ENCODE data around the gene MPP1.

The MPP1 gene

DNA sequence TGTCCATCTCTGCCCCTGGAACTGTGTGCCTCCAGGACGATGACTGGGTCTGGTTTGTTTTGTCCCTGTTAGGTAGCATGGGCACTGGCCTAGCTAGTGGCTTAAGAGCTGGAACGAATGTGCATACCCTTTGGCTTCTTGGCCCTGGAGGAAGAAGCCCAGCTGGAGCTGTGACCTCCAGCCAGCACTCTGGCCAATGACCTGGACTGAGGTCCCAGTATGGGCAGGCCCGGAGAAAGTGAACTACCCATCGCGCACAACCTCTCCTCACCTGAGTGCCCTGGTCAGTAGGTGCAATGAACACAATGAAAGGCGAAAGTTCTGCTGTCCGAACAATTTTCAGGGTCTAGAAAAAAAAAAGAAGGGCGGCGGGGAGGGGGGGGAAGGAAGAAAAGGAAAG, 24.3 kb downstream of the MPP1 start:
- DNase-seq (ENCODE audit: low spot score in 2 of 2) (no peak), ATAC-seq (replicated peaks; ENCODE audit: extremely low read depth, poor library complexity, severe bottlenecking) (no peak)
- Mint-ChIP-seq H3K27me3 (no peaks in the 10 kb centered on the region), H3K4me3 (no peak overlapping the region), H3K9me3 (no peaks in the 10 kb centered on the region), H3K27ac (ENCODE audit: low read depth) (no peak overlapping the region), H3K36me3 (ENCODE audit: insufficient read depth) (peaks cover 14% of the 10 kb centered on the region), H3K4me1 (peaks cover 6% of the 10 kb centered on the region)

DNA sequence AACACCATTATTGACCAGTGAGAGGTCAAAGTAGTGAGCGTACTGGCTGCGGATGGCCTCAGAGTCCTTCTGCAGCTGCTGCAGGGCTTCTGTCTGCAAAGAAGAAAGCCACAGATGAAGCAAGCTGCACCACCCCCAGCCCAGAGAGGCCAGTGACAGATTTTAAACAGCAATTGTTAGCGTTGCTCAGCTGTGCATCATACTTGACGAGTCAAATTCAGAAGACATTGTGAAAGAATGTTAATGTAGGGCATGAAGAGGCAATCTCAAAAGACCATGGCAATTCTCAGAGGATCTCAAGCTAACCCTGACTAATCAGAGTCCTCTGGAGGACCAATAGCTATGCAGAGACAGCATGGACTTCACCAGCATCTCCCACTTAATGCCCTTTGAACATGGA, 26.0 kb downstream of the MPP1 start:
- DNase-seq (ENCODE audit: low spot score in 2 of 2) (no peak), ATAC-seq (replicated peaks; ENCODE audit: extremely low read depth, poor library complexity, severe bottlenecking) (no peak)
- Mint-ChIP-seq H3K27ac (ENCODE audit: low read depth) (no peak overlapping the region), H3K9me3 (no peaks in the 10 kb centered on the region), H3K36me3 (ENCODE audit: insufficient read depth) (peaks cover 23% of the 10 kb centered on the region), H3K4me3 (no peak overlapping the region), H3K4me1 (peaks cover 6% of the 10 kb centered on the region), H3K27me3 (no peaks in the 10 kb centered on the region)

DNA sequence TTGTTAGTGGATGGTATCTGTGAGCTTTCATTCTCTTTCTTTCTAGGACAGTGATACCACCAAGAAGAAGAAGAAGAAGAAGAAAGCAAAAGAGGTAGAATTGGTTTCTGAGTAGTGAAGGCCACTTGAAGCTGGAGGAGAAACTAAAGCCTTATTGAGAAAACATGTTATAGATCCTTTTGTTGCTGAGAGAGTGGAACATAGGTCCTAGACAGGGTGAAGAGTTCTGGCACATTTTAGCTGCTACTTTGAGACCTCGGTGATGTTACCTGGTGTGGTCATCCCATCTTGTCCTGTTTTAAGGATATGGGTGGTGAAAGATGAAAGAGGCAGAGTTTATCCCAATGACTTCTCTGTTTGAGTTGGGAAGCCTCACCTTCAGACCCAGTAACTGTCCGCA, 28.5 kb downstream of the MPP1 start:
- peaks cover 4% of the 10 kb centered on the region for H3K4me1 Mint-ChIP-seq
- DNase-seq (ENCODE audit: low spot score in 2 of 2) (no peak), ATAC-seq (replicated peaks; ENCODE audit: extremely low read depth, poor library complexity, severe bottlenecking) (no peak)
- no peaks in the 10 kb centered on the region for H3K27me3 Mint-ChIP-seq
- H3K4me3 Mint-ChIP-seq = no peak overlapping the region
- H3K27ac Mint-ChIP-seq (ENCODE audit: low read depth) = no peak overlapping the region
- no peaks in the 10 kb centered on the region for H3K9me3 Mint-ChIP-seq
- peaks cover 39% of the 10 kb centered on the region for H3K36me3 Mint-ChIP-seq (ENCODE audit: insufficient read depth)

DNA sequence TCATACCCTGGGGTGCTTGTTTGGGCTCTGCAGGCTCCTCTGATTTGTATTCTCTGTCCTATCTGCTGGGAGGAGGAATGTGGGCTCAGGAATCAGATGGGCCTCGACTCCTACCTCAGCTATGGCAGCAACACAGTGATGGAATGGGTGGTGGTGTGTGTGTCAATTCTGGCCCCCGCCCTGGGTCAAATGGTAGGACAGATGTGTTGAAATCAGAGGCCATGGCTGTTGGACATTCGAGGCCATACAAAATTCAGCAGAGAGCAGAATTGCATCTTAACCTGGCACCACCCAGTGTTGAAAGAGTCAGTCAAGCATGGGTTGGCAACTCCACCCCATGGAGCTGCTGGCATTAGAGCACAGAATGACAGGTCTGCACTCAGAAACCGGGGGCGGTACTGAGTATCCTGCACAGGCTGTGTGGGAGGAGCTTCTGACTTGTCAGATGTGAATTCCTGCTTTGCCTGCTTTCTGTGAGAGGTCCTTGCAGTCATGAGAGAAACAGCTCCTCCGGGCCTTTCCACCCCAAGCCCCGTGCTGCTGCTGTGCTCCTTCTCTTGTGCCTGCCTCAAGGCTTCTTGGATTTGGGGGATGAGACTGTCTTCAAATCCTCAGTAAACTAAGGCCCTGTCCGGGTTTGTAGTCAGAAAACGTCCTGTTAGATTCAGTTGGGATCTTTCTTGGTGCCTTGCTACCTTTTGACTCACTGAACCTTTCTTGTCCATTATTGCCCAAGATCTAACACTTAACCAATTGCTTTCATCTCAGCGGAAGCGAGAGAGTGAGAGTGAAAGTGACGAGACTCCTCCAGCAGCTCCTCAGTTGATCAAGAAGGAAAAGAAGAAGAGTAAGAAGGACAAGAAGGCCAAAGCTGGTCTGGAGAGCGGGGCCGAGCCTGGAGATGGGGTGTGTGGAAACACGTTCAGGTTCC, 29.6 kb downstream of the MPP1 start:
- Mint-ChIP-seq H3K27ac (ENCODE audit: low read depth) (no peak overlapping the region), H3K36me3 (ENCODE audit: insufficient read depth) (peaks cover 44% of the 10 kb centered on the region)

DNA sequence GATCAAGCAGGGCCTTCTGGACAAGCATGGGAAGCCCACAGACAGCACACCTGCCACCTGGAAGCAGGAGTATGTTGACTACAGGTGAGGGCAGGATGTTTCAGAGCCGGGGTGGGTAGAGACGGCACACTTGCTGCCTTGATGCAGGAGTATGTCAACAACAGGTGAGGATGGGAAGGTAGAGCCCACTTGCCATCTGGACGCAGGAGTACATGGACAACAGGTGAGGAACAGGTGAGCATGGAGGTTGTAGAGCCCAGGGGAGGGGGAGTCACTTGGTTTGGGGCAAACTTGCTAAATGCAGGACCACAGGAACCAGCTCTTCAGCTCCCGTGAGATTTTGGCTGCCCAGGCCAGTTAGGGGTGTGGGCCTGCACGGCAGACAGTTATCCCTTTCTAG, 30.7 kb downstream of the MPP1 start:
- no peak for ATAC-seq (replicated peaks; ENCODE audit: extremely low read depth, poor library complexity, severe bottlenecking)
- H3K27me3 Mint-ChIP-seq = no peaks in the 10 kb centered on the region
- no peak overlapping the region for H3K27ac Mint-ChIP-seq (ENCODE audit: low read depth)
- H3K36me3 Mint-ChIP-seq (ENCODE audit: insufficient read depth) = peaks cover 47% of the 10 kb centered on the region
- no peak overlapping the region for H3K4me3 Mint-ChIP-seq
- no peaks in the 10 kb centered on the region for H3K9me3 Mint-ChIP-seq
- H3K4me1 Mint-ChIP-seq = peaks cover 10% of the 10 kb centered on the region
- no peak for DNase-seq (ENCODE audit: low spot score in 2 of 2)

More for the DNA sequence above, 29.6 kb downstream of the MPP1 start:
- H3K27me3 Mint-ChIP-seq = no peaks in the 10 kb centered on the region
- ATAC-seq (replicated peaks; ENCODE audit: extremely low read depth, poor library complexity, severe bottlenecking) = no peak
- H3K9me3 Mint-ChIP-seq = no peaks in the 10 kb centered on the region
- H3K4me1 Mint-ChIP-seq = peaks cover 10% of the 10 kb centered on the region
- no peak for DNase-seq (ENCODE audit: low spot score in 2 of 2)
- no peak overlapping the region for H3K4me3 Mint-ChIP-seq

DNA sequence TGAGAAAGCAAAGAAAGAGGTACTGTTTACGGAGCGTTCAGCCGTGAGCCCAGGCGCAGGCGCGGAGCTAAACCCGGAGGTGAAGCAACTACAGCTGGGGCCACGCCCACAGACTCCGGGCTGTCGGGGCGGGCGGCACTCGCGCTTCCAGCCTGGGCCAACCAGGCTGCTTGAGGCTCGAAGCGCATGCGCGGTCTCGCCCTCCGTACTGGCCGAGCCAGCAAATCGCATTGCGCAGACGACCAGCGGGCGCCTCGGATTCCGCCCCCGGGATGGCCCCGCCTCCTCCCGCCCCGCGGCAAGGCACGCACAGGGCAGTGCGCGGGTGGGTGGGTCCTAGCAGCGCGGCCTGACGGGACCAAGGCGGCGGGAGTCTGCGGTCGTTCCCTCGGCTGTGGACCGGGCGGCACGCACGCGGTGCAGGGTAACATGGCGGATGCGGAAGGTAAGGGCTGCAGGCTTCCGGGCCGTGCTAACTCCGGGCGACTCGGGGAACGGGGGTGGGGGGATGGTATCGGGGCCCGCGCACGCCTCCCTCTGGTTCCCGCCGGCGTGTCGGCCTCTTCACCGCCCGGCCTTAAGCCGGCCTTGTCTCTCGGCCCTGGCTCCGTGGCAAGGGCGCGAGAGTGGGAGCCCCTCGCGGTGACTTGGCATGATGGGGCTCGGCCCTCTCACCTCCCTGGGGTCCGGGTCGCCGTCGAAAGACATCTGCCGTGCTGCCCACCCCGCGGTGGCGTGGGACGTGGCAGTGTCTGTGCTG, 42.6 kb downstream of the MPP1 start, which contains the start of gene DKC1:
DKC1 (plus strand) TSS at position 328 of the 760 bp plus-strand sequence; CDS start at position 430, 102 bp downstream.
- DNase-seq (ENCODE audit: low spot score in 2 of 2) = peak; percentile 85 to 90
- Mint-ChIP-seq H3K4me1 (peaks cover 8% of the 10 kb centered on the region), H3K9me3 (no peaks in the 10 kb centered on the region), H3K27ac (ENCODE audit: low read depth) (peak within 1 kb of the TSS; percentile 78), H3K27me3 (no peaks in the 10 kb centered on the region), H3K4me3 (peak within 1 kb of the TSS; percentile 76), H3K36me3 (ENCODE audit: insufficient read depth) (peaks cover 23% of the 10 kb centered on the region)
- peak; percentile 87 for ATAC-seq (replicated peaks; ENCODE audit: extremely low read depth, poor library complexity, severe bottlenecking)

DNA sequence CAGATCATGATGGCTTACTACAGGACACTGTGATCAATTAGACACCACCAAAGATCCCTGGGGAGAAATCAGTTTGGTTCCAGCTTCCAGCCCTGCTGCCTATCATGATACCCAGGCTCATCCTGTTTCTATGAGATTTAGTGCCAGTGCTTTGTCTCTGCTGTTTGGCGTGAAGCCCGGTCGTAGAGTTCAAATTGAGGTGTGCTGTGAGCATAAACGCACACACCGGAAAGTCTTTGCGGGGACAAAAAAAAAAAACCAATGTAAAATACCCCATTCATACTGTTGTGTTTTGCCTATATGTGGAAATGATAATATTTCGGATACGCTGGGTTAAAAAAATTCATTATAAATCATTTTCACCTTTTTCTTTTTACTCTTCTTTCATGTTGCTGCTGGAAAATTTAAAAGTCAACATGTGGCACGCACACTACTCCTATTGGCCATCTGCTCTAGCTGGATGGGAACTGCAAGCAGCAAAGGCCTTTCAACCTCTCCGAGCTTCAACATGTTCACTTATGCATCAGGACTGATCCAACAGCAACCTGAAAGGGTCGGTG, 43.2 kb downstream of the MPP1 start:
- peaks cover 18% of the 10 kb centered on the region for H3K36me3 Mint-ChIP-seq (ENCODE audit: insufficient read depth)
- no peak for DNase-seq (ENCODE audit: low spot score in 2 of 2)
- no peaks in the 10 kb centered on the region for H3K9me3 Mint-ChIP-seq
- no peaks in the 10 kb centered on the region for H3K27me3 Mint-ChIP-seq
- peak overlapping the region; percentile 78 for H3K27ac Mint-ChIP-seq (ENCODE audit: low read depth)
- H3K4me1 Mint-ChIP-seq = peaks cover 8% of the 10 kb centered on the region
- peak overlapping the region; percentile 76 for H3K4me3 Mint-ChIP-seq
- ATAC-seq (replicated peaks; ENCODE audit: extremely low read depth, poor library complexity, severe bottlenecking) = no peak

DNA sequence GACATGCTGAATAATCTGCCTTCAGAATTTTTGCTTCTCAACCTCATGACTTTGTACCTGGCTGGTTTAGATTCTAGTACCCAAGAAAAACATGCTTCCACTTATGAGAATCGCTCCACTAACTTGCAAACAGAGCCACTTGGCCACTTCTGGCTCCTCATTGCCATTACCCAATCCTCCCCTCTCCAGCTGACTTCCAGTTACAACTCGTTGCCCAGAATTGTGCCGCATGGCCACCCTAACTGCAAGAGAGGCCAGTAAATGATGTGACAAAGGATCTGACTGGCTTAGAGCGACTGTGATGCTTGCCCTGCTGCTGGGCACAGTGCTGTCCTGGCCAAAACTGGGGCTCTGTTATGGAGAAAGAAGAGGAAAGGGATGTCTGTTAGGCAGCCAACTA, 46.6 kb downstream of the MPP1 start:
- H3K9me3 Mint-ChIP-seq = no peaks in the 10 kb centered on the region
- no peaks in the 10 kb centered on the region for H3K4me1 Mint-ChIP-seq
- H3K4me3 Mint-ChIP-seq = no peak overlapping the region
- H3K36me3 Mint-ChIP-seq (ENCODE audit: insufficient read depth) = peaks cover 3% of the 10 kb centered on the region
- no peaks in the 10 kb centered on the region for H3K27me3 Mint-ChIP-seq
- no peak overlapping the region for H3K27ac Mint-ChIP-seq (ENCODE audit: low read depth)
- no peak for ATAC-seq (replicated peaks; ENCODE audit: extremely low read depth, poor library complexity, severe bottlenecking)
- DNase-seq (ENCODE audit: low spot score in 2 of 2) = no peak

DNA sequence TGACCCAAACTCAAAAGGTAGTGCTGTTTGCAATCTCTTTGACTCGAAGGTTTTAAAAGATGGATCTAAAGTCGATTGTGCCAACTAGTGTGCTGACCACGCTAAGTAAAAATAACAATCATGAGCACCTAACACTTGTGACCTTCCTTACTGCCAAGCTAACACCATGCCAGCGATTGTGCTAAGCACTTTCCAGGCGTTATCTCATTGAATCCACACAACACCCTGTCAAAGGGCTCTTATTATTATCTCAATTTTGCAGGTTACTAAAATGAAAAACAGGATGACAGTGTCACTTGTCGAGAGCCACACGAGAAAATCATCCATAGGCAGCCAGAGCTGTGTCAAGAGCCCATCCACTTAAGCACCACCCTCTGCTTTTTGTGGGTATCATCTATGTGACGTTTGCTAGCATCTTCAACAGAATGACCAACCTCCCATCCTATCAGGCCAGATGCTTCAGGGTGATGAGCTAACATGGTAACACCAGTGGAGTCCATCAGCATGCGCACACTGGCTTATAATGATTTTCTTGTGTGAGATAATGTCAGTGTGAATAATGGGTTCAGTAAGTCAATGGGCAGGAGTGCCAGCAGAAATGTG, 53.5 kb downstream of the MPP1 start:
- Mint-ChIP-seq H3K27ac (ENCODE audit: low read depth) (peak overlapping the region; percentile 83), H3K4me3 (peak overlapping the region; percentile 83), H3K27me3 (no peaks in the 10 kb centered on the region), H3K4me1 (peaks cover 12% of the 10 kb centered on the region), H3K36me3 (ENCODE audit: insufficient read depth) (peaks cover 2% of the 10 kb centered on the region), H3K9me3 (no peaks in the 10 kb centered on the region)
- ATAC-seq (replicated peaks; ENCODE audit: extremely low read depth, poor library complexity, severe bottlenecking) = no peak
- DNase-seq (ENCODE audit: low spot score in 2 of 2) = no peak

DNA sequence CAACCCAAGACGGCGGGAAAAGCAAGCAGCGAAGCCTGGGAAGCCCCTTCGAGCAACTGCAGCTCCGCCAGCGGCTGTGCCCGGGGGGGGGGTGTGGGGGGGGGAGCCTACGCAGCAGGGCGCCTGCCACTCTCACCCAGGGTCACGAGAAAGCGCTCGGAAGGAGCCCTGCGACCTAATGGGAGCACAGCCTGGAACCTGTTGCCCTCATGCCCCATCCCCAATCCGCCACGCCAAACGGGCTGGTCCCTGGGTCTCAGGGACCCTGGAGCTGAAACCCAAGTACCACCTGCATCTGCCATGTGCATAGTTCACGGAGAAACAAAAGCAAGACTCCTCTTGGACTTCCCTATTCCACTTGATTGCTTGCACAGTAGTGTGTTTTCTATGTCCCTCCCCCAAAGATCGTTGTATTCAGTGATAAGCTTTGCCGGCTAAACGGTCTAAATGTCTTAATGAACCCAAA, 54.0 kb downstream of the MPP1 start:
- Mint-ChIP-seq H3K36me3 (ENCODE audit: insufficient read depth) (peaks cover 2% of the 10 kb centered on the region), H3K27ac (ENCODE audit: low read depth) (peak overlapping the region; percentile 83), H3K4me3 (peak overlapping the region; percentile 83), H3K4me1 (peaks cover 16% of the 10 kb centered on the region), H3K27me3 (no peaks in the 10 kb centered on the region), H3K9me3 (no peaks in the 10 kb centered on the region)
- no peak for DNase-seq (ENCODE audit: low spot score in 2 of 2)
- ATAC-seq (replicated peaks; ENCODE audit: extremely low read depth, poor library complexity, severe bottlenecking) = peak; percentile 24

DNA sequence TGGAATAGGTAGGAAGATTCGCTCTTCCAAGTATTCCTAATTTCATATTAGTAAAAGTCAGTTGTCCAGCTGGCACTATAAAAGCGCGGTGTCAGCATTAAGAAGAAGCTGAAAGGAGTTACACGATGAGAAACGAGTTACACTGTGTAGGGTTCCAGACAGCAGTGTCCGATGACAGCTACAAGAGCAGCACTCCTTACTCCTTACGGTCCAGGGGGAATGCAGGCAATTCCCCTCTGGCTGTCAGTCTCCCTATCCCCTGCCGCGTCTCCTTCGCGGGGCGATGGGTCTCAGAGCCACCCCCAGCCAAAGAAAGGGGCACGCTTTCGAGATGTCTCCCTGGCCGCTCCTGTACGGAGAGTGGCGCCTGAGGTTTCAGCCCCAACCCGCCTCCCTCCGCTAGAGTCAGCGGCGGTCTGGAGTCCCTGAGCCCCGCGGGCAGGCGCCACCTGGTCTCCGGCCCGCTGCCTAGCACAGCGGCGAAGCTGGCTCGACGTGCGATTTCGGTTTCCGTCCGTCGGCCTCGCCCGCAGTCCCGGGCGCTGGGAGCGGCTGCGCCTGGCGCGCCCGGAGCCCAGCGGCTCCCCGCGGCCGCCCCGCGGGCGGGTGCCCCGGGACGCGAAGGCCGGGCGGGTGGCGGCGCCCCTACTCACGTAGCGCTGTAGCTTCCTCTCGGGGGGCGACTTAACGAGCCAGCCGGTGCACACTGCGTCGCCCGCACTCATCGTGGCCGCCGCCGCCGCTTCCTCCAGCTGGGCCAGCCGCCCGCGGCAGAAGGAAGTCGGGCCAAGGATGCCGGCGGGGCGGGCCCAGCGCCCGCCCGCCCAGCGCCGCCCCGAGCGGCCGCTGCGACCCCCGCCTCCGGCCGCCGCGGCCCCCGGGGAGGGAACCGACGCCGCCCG, 54.7 kb downstream of the MPP1 start, which contains the start of gene GAB3:
GAB3 (minus strand) TSS at position 777 of the 902 bp plus-strand sequence; CDS start at position 725, 52 bp downstream.
- H3K4me3 Mint-ChIP-seq = peak within 1 kb of the TSS; percentile 83
- H3K9me3 Mint-ChIP-seq = no peaks in the 10 kb centered on the region
- DNase-seq (ENCODE audit: low spot score in 2 of 2) (peak; percentile 12 to 19), ATAC-seq (replicated peaks; ENCODE audit: extremely low read depth, poor library complexity, severe bottlenecking) (peak; percentile 55)
- H3K4me1 Mint-ChIP-seq = peaks cover 18% of the 10 kb centered on the region
- peaks cover 2% of the 10 kb centered on the region for H3K36me3 Mint-ChIP-seq (ENCODE audit: insufficient read depth)
- no peaks in the 10 kb centered on the region for H3K27me3 Mint-ChIP-seq
- H3K27ac Mint-ChIP-seq (ENCODE audit: low read depth) = peak within 1 kb of the TSS; percentile 83

Measured in central memory CD8-positive, alpha-beta T cell (primary cell).